Small intestine (tissue), 7 donors: ENCODE measurements around the gene TNIP2. TPM values are rescaled to one million over a fixed set of nuclear protein-coding genes. Genes with fewer than 3 reads are reported as not detected.

Source experiments
- DNase-seq, 2 donors: peaks; one replicate each; pipeline versions ENCODE4 v3.0.0 to v3.0.0-alpha.2; 2013
- FAIRE-seq: peaks from 2 replicates; lab custom pipeline; 2012; peaks lifted over from hg19 to GRCh38; lab: Jason Lieb, UNC
- H3K27ac ChIP-seq, 3 donors: one replicate each; pipeline ENCODE4 v1.5.1; 2013; ENCODE audit warnings: low read length in 2 of 3, mild to moderate bottlenecking in 2 of 3, control low read depth in 1 of 3, inconsistent platforms in 1 of 3, low read depth in 1 of 3, moderate library complexity in 1 of 3
- H3K27me3 ChIP-seq, 3 donors: one replicate each; pipeline ENCODE4 v1.6.1; 2013; ENCODE audit warnings: low read length in 3 of 3, inconsistent platforms in 1 of 3; ENCODE audit not compliant: control insufficient read depth in 3 of 3, insufficient read depth in 3 of 3
- H3K36me3 ChIP-seq, 3 donors: one replicate each; pipeline ENCODE4 v1.6.1; 2013; ENCODE audit warnings: low read length in 3 of 3, inconsistent platforms in 1 of 3, low read depth in 1 of 3, mild to moderate bottlenecking in 1 of 3, moderate library complexity in 1 of 3; ENCODE audit not compliant: control insufficient read depth in 3 of 3, insufficient read depth in 2 of 3
- H3K4me1 ChIP-seq, 3 donors: one replicate each; pipeline ENCODE4 v1.6.1; 2013; ENCODE audit warnings: low read length in 2 of 3, inconsistent platforms in 1 of 3, low read depth in 1 of 3, mild to moderate bottlenecking in 1 of 3, moderate library complexity in 1 of 3; ENCODE audit not compliant: control insufficient read depth in 3 of 3, insufficient read depth in 2 of 3
- H3K4me3 ChIP-seq, 3 donors: one replicate each; pipeline ENCODE4 v1.5.1; 2013; ENCODE audit warnings: low read length in 3 of 3, control low read depth in 1 of 3, inconsistent platforms in 1 of 3, low read depth in 1 of 3, mild to moderate bottlenecking in 1 of 3, moderate library complexity in 1 of 3
- H3K9me3 ChIP-seq, 2 donors: one replicate each; pipeline ENCODE4 v1.6.1; 2013; ENCODE audit warnings: low read depth in 1 of 2, low read length in 1 of 2; ENCODE audit not compliant: control insufficient read depth in 2 of 2, insufficient read depth in 1 of 2
- WGBS, 3 donors: extraction: QIAGEN DNeasy Blood & Tissue Kit; methylation state at CpG; one replicate each; pipeline ENCODE4 v1.1.7; 2013; 5-methylcytosine and 5-hydroxymethylcytosine counted together
- polyA plus RNA-seq, 4 donors: library from polyadenylated mRNA; stranded (reverse) in 3 of 4; unstranded in 1 of 4; fragments of 200-250 nt in 3 of 4; fragments of 120-200 nt in 1 of 4; gene quantifications; one replicate each; pipeline versions ENCODE4 v1.2.1 to v1.2.3, GENCODE V29; 2013
- donor health status: healthy with polysubstance abuse.
- donor health status: control.
- donor health status: control.
- donor health status: Bipolar disorder and iron deficiency.
- donor health status: healthy.

TNIP2 gene
- polyA plus RNA-seq, 4 donors: 30.1 to 109 (median 60.3) TPM

GRCh38 chr4:2800691-2801596 is 44.8 kb upstream of the TNIP2 start:
- Histone ChIP-seq H3K27ac (peak overlapping the region in 2 of 3 donors; percentile 84 to 85), H3K4me1 (peaks cover 20 to 81% (median 21%) of the 10 kb centered on the region in 3 donors), H3K36me3 (peaks cover 0 to 14% (median 0%) of the 10 kb centered on the region in 3 donors), H3K4me3 (no peak overlapping the region), H3K27me3 (no peaks in the 10 kb centered on the region), H3K9me3 (no peaks in the 10 kb centered on the region)
- 34 to 73% (median 57%) methylated on average over 22 to 29 of the region's 29 CpGs for WGBS, 3 donors
- DNase-seq: peak in 1 of 2 donors; percentile 82
- no peak for FAIRE-seq

- Histone ChIP-seq H3K4me1 (peaks cover 18 to 79% (median 22%) of the 10 kb centered on the region in 3 donors), H3K4me3 (no peak overlapping the region), H3K27me3 (no peaks in the 10 kb centered on the region), H3K27ac (peak overlapping the region in 2 of 3 donors; percentile 84 to 85), H3K36me3 (peaks cover 0 to 19% (median 0%) of the 10 kb centered on the region in 3 donors), H3K9me3 (no peaks in the 10 kb centered on the region)
- peak in 1 of 2 donors; percentile 35 for DNase-seq
- WGBS, 3 donors: 68 to 88% (median 85%) methylated on average over 21 to 23 of the region's 23 CpGs
- FAIRE-seq: no peak
These were observed 44.0 kb upstream of the TNIP2 start for GRCh38 chr4:2799971-2800690.

GRCh38 chr4:2799224-2799911 is 43.2 kb upstream of the TNIP2 start:
- Histone ChIP-seq H3K27me3 (no peaks in the 10 kb centered on the region), H3K27ac (peak overlapping the region in 1 of 3 donors; percentile 85), H3K4me1 (peaks cover 13 to 79% (median 26%) of the 10 kb centered on the region in 3 donors), H3K4me3 (no peak overlapping the region), H3K9me3 (no peaks in the 10 kb centered on the region), H3K36me3 (peaks cover 0 to 24% (median 0%) of the 10 kb centered on the region in 3 donors)
- DNase-seq (no peak), FAIRE-seq (no peak)
- 65 to 73% (median 68%) methylated on average over 12 to 14 of the region's 14 CpGs for WGBS, 3 donors

- no peaks in the 10 kb centered on the region for H3K27me3 ChIP-seq
- 26 to 31% (median 29%) methylated on average over 23 to 29 of the region's 29 CpGs for WGBS, 3 donors
- peaks cover 0 to 29% (median 0%) of the 10 kb centered on the region in 3 donors for H3K36me3 ChIP-seq
- H3K4me3 ChIP-seq: no peak overlapping the region
- peaks cover 14 to 81% (median 32%) of the 10 kb centered on the region in 3 donors for H3K4me1 ChIP-seq
- DNase-seq (peak; percentile 61 to 86), FAIRE-seq (no peak)
- H3K9me3 ChIP-seq: no peaks in the 10 kb centered on the region
- H3K27ac ChIP-seq: peak overlapping the region; percentile 12 to 85 (median 30)
These were observed 42.5 kb upstream of the TNIP2 start for GRCh38 chr4:2798399-2799223.

GRCh38 chr4:2797545-2798305 is 41.6 kb upstream of the TNIP2 start:
- FAIRE-seq (no peak), DNase-seq (peak in 1 of 2 donors; percentile 58)
- no peak overlapping the region for H3K4me3 ChIP-seq

GRCh38 chr4:2796849-2797544 is 40.9 kb upstream of the TNIP2 start:
- DNase-seq (no peak), FAIRE-seq (no peak)
- H3K27ac ChIP-seq: peak overlapping the region in 1 of 3 donors; percentile 75
- H3K27me3 ChIP-seq: no peaks in the 10 kb centered on the region
- H3K4me1 ChIP-seq: peaks cover 9 to 78% (median 34%) of the 10 kb centered on the region in 3 donors
- 34 to 75% (median 50%) methylated on average over 13 of the region's 13 CpGs for WGBS, 3 donors
- H3K36me3 ChIP-seq: peaks cover 0 to 29% (median 0%) of the 10 kb centered on the region in 3 donors
- no peaks in the 10 kb centered on the region for H3K9me3 ChIP-seq
- no peak overlapping the region for H3K4me3 ChIP-seq

More at GRCh38 chr4:2797545-2798305, 41.6 kb upstream of the TNIP2 start:
- no peaks in the 10 kb centered on the region for H3K9me3 ChIP-seq
- 19 to 60% (median 38%) methylated on average over 23 of the region's 23 CpGs for WGBS, 3 donors
- H3K36me3 ChIP-seq: peaks cover 0 to 29% (median 0%) of the 10 kb centered on the region in 3 donors
- peaks cover 9 to 73% (median 32%) of the 10 kb centered on the region in 3 donors for H3K4me1 ChIP-seq
- H3K27ac ChIP-seq: peak overlapping the region in 2 of 3 donors; percentile 12 to 85
- H3K27me3 ChIP-seq: no peaks in the 10 kb centered on the region
